GM21825 (cell line): Measurements from ENCODE around the gene RAB3C.
"Not testable (repeated sequence)": the region's sequence is repeated elsewhere in the genome, so short reads cannot be mapped to it uniquely, and the experiment has no call there.

ENCODE experiments used
- ATAC-seq: cut with Tn5 transposase; IDR thresholded peaks from one replicate; pipeline ENCODE4 v1.9.1; 2021; ENCODE audit warnings: mild to moderate bottlenecking, moderate library complexity; ENCODE audit not compliant: unreplicated experiment

RAB3C gene

DNA sequence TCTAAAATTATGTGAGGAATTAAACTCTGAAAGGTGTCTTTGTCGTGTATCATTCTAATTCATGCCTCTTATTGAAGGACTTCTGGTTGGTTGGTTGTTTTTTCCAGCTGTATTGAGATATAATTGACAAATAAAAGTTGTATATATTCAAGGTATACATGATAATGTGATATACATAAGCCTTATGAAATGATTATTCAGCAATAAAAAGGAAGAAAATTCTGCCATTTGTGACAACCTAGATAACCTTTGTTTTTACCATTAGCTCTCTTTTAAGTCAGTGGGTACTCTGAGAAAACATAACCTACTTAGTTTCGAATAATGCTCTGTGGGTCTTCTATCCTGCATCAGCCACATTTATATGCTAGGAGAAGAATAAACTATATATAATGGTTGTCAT, 89.6 kb downstream of the RAB3C start:
- ATAC-seq = no peak

DNA sequence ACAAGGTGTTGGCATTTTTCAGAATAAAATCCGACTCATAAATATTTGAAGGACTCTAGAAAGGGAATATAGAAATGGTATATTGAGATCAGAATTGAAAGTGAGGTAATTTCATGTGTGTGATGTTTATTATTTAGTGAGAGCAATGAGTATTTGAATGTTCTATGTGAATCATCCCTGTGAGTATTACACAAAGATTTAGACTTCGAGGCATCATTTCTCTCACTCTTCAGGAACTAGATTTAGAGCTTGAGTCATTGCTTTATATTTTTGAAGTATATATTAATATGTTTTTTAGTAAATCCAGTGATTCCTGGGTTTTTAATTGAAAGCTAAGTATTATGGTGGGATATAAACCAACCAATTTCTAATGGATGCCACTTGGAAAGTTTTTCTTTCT, 91.2 kb downstream of the RAB3C start:
- ATAC-seq = no peak

DNA sequence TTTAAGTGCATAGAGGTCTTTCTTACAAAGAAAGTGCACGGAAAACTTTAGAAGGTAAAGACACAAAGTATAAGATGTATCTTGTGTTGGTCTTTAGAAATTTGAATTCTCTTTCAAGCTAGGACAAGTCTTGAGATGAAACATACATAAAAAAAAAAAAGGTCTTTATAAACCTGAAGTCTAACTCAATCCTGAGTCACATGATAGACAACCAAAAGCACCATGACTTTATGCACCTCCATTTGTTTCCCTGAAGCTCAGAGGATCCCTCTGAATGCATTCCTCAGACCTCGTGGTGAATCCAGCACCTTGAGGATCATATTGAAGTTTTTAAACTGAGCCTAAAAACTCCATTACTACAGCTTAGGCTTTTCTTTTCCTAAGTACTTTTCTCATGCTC, 91.8 kb downstream of the RAB3C start:
- ATAC-seq = no peak

DNA sequence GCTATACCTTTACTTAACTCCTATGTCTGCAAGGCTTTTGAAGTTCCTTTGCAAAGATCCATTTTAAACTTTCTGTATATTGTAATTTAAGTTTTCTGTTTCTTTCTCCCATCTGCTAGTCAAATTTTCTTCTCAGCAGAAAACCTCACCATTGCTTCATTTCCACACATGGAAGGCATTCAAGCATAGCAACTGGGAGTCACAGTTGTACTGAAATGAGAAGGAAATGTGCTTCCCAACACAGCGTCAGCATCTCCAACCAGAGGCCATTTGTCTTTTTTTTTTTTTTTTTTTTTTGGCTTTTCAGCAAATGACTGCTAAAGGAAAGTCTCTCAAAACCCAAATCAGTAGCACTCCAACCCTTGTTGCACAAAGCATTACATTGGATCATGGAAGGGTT, 92.5 kb downstream of the RAB3C start:
- ATAC-seq = no peak

DNA sequence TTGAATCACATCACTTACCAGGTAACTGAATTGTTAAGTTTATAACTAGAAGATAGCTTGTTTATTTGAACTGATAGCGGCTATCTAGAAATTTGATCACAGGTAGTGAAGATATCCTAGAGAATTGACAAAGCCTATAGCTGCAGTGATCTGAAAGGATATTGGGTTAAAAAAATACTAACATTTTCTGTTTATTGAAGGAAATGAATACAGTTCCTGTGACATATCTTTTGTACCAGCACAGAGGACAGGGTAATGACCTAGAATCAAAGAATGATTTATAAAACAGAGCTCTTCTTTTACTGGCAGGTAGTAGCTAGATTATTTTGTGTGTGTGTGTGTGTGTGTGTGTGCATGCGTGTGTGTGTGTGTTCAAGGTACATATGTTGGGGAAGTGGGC, 94.8 kb downstream of the RAB3C start:
- no peak for ATAC-seq

DNA sequence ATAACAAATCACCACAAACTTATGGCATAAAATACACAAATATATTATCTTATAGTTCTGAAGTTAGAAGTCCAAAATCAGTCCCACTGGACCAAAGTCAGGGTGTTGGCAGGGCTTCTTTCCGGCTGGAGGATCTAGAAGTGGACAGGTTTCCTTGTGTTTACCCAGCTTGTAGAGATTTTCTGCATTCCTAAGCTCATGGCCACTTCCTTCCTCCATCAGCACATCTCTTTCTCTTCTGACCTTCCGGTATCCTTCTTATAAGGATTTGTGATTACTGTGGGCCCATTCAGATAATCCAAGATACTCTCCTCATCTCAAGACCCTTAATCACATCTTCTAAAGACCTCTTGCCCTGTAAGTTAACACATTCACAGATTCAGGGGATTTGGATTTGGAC, 97.6 kb downstream of the RAB3C start:
- no peak for ATAC-seq

DNA sequence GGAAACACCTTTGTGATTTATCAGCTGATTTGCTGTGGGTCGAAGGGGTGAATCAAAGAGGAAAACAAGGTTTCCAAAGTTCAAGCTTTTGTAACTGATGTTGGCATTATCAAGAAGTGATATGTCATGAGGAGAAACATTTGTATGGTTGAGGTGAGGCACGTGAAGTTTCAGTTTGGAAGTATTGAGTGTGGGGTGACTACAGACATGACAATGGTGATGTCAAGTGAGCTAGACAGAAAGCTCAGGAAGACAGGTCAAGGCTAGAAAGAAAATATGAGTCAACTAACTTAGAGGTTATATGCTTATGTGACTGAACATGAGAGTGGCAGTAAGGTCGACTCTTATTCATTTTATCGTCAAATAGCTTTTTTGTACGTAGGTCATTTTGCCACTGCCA, 99.1 kb downstream of the RAB3C start:
- ATAC-seq = no peak

DNA sequence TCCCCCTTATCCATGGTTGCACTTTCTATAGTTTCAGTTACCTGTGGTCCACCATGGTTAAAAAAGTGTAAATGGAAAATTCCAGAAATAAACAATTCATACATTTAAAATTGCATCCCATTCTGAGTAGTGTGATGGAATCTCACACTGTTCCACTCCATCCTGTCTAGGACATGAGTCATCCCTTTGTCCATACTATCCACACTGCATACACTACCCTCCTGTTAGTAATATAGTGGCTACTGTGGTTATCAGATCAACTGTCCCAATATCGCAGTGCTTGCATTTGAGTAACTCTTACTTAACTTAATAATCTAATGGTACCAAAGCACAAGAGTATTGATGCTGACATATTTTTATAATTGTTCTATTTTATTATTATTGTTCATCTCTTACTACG, 100.7 kb downstream of the RAB3C start:
- ATAC-seq = no peak

DNA sequence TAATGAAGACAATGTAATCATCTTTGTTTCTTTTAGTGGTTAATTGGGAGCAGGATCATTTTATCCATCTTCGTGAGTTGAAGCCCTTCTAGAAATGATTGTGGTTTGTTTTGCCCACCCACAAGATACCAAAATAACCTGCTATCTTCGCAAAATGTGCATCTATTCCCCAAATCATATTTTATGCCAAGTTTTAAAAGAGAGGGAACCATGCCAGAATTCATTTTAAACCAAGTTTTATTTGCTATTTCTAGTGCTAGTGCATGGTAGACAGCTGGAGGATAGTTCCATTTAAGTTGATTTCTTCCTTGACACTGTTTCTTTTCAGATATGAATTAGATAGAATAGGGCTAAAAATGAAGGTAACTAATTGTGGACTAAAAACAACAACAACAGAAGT, 104.2 kb downstream of the RAB3C start:
- no peak for ATAC-seq

DNA sequence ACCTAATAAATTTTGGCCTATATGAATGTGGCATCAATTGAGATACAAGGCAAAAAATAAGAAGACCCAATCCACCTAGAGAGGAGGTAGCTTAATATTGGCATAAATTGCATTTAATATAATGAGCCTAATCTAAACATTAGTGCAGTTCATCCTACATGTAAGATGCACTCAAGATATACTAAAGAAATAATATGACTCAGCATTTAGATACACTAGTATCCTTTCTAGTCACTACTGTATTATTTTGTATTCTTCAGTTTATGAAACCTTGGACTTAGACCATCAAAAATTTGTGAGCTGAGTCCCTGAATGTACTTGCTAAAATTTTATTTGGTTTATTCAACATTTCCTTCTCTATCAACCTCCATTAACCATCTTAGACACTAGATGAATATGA, 104.7 kb downstream of the RAB3C start:
- no peak for ATAC-seq

DNA sequence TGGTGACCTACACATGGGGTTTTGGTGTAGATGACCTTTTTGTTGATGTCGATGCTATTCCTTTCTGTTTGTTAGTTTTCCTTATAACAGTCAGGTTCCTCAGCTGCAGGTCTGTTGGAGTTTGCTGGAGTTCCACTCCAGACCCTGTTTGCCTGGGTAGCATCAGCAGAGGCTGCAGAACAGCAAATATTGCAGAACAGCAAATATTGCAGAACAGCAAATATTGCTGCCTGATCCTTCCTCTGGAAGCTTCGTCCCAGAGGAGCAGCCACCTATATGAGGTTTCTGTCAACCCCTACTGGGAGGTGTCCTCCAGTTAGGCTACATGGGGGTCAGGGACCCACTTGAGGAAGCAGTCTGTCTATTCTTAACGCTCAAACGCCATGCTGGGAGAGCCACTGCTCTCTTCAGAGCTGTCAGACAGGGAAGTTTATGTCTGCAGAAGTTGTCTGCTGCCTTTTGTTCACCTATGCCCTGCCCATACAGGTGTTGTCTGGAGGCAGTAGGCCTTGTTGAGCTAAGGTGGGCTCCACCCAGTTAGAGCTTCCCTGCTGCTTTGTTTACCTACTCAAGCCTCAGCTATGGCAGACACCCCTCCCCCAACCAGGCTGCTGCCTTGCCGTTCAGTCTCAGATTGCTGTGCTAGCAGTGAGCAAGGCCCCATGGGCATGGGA, 116.3 kb downstream of the RAB3C start:
- ATAC-seq = not testable (repeated sequence)

DNA sequence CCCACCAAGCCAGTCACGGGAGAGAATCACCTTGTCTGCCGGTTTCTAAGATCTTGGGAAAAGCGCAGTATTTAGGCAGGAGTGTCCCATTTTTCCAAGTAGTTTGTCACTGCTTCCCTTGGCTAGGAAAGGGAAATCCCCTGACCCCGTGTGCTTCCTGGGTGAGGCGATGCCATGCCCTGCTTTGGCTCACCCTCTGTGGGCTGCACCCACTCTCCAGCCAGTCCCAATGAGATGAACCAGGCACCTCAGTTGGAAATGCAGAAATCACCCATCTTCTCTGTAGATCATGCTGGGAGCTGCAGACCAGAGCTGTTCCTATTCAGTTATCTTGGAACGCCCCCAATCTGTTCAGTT, 116.9 kb downstream of the RAB3C start:
- ATAC-seq = no peak

DNA sequence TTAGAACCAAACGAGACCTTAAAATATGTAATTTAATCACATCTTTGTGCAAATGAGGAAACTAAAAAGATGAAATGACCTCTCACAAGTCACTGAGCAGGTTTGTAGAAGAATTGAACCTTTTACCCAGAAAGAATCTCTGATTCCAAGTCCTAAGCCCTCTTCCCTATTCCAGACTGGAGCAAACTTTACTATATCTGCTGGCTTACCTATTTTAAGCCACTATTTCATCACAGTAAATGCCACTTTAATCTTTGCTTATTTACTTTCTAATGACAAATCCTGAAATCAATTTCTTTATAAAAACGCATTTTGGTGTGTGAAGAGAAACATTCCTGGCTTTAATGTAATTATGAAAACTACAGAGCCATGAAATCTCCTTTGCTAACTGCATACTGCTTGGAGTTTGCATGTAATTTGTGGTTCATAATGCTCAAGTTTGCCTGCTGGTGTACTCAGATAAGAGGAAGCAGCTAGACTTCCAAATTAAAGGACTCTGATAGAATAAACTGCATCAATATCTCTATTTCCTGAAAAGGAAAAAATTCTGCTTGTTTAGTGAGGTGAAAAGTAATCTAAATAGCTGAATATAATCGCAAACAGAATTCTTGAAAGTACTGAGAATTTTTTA, 121.2 kb downstream of the RAB3C start:
- ATAC-seq = no peak

DNA sequence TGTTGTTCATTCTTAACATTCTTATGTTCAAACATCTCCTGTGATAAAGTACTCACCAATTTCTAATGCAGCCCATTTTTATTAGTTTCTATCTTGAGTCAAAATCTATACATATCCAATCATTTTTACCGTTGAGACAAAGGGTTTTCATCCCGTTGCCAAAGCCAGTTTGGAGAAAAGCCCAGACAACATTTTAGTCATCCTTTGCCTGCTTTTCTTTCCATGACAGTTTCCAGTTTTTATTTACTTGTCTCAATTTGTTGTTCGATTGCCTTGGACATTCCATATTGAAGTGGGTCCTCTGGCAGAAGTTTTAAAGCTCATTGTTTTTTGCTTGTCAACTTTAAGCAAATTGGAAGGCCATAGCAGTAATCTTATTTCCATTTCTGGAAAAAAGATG, 123.9 kb downstream of the RAB3C start:
- no peak for ATAC-seq

DNA sequence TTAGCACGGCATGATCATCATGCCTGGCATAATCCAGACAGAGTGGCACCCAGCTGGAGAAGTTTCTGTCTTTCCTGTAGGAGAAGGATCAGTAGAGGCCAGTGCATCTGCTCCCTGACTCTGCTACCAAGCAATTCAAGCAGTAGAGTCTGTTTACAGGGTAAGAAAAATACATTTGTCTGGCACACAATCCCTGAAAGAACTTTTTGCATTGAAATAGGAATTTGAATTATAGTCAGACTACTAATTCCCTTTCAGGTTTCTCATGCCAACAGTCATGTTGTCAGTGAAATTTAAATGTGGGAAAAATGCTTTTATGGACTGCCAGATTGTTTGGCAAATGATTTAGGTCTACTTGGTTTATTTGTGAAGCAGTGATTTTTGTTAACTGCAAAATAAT, 125.6 kb downstream of the RAB3C start:
- ATAC-seq = no peak

DNA sequence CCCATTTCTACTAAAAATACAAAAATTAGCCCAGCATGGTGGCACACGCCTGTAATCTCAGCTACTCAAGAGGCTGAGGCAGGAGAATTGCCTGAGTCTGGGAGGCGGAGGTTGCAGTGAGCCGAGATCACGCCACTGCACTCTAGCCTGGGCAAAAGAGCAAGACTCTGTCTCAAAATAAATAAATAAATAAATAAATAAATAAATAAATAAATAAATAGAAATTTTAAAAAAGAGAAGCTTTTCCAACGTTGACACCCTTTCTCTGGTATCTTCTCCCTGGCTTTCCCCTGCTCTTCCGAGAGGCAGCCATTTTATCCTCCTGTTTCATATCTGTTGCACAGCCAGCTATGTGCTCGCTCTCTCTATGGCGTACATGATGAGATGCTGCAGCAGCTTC, 127.5 kb downstream of the RAB3C start:
- ATAC-seq = not testable (repeated sequence)

DNA sequence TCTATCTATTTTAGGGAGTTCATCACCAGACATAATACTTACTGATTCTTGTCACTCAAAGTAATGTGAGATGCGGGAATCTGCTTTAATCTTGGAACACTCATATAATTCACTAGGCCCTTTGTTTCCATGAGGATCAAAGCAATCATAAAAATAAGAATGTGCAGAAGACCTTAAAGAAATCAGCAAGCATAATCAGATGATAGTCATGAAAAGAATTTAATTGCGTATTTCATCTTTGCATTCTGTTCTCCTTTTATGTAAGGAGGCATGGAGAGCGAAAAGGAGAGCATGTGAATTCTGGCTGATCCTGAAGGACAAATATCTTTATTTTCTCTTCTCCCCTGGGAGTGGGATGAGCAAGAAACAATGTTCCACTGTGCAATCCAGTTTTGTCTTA, 128.0 kb downstream of the RAB3C start:
- ATAC-seq = no peak

DNA sequence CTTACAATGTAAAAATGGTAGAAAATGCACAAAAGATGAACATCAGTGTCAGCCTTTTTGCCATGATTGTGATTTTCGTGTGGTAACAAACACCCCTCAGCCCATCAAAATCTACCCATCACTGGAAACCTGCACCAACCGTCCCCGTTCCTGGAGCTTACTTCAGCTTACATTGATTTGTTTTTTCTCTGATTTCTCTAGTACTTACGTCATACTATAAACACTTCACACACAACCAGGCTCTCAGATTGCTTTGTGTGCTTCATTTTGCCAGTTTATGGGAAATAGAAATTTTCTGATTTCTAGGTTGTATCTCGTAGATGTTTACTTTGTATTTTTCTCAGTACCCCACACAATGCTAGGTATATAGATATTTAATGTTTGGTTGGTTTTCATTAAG, 129.1 kb downstream of the RAB3C start:
- no peak for ATAC-seq

DNA sequence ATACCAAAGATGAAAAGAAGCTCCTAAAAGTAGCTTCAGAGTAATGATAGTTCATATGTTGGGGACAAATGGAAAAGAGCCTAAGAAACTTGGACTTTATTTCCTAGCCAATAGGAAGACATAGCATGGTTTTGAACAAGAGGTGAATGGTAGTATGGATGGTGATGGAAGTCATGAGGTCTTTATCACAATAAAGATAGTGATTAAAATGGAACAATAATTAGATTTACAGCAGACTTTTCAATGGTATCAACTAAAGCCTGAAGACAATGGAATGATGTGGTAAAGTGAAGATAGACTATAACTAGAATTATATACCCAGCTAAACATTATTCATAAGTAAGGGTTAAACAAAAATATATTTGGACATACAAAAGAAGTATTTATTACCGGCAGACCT, 131.2 kb downstream of the RAB3C start:
- no peak for ATAC-seq

DNA sequence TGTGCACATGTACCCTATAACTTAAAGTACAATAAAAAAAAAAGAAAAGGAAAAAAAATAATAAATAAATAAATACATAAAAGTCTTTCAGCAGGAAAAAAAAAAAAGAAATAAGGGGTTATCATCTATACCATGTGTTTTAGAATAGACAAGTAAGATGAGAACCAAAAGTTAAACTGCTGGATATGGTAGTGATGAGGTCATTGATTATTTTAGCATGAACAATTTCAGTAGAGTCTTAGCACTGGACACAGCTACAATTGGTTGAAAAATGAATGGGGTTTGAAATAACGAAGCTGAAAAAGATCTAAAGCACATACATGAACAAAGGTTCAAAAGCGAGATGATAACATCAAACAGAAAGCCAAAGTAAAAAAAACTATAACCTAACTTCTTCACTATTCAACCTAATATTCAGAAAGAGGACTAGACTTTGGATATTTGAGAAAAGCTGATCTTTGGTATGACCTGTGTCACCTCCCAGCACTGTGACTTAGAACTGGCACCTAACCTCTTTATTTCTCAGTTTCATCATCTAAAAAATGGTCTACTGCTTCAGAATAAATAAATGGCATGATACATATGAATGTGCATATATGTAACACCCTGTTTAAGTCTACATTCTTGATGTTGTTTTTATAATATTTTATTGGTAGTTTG, 133.3 kb downstream of the RAB3C start:
- no peak for ATAC-seq

DNA sequence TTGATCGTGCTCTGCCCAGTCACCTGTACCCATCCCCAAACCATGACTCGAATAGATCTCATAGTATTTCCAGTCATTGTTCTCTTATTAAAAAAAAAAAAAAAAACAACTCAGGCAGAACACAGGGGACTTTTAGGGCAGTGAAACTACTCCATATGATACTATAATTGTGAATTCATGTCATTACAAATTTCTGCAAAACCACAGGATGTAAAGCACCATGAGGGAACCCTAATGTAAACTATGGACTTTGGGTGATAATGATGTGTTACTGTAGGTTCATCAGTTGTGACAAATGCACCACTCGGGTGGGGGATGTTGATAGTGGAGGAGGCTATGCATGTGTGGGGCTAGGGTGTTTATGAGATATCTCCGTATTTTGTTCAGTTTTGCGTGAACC, 133.8 kb downstream of the RAB3C start:
- ATAC-seq = no peak

DNA sequence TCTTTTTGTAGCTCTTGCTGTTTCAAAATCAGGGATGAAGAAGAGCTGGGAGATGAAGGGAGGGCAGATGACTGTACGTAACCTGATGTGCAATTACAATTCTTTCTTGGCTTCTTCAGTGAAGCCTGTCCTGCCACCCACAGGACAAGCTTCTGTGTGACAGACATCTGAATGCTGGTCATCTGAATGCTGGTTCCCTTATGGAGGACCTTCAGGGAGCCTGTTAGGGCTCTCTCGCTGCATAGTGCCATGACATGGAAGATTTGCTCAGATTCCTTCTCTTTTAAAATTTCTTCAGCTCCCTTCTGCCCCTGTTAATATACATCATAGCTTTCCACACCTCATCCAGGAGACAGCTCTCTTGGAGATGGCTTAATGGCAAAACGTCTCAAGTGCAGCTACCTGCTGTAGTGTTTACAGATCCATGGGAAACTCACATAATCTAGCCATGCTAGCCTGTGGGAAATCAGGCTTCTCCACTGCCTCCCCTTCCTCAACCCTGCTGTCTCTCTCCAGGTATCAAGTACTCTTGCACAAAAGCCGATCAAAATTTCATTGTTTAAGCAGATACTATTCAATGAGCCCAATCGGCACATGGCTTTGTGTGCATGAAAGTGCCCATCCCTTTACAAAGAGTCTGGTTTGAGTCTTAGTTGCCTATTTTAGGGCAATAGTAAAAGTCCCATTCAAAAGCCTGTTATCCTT, 134.6 kb downstream of the RAB3C start:
- ATAC-seq = no peak
